ENCODE results near the gene PRSS58. TPM values are rescaled to one million over a fixed set of nuclear protein-coding genes. Genes with fewer than 3 reads are reported as not detected.

The PRSS58 gene, protein sequence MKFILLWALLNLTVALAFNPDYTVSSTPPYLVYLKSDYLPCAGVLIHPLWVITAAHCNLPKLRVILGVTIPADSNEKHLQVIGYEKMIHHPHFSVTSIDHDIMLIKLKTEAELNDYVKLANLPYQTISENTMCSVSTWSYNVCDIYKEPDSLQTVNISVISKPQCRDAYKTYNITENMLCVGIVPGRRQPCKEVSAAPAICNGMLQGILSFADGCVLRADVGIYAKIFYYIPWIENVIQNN
- not detected in 2 replicates for total RNA-seq

DNA sequence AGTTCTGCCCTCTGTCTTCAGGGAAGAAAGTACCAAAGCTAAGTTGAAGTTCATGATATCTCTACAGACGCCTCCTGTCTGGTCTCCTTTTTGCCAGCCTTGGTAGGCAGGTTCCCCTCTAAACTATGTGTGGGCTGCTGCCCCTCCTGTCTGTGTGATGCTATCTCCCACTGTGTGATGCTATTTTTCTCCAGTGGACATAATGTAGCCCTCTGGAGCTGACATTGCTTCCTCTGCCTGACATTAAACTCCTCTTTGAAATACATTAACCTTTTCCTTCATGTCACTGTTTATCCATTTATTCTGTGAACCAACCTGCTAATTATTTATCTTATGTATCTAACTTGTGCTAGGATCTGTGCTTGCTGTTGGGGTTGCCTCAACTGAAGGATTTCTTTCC is at the start of gene PRSS58:
Gene PRSS58 (minus strand): TSS at position 101 of the 400 bp plus-strand sequence. CDS start 351 bp downstream, outside the sequence.
- H3K4me3 ChIP-seq (ENCODE audit: low read depth, low read length), result no peak within 1 kb of the TSS
- DNase-seq (ENCODE audit: low read depth), result no peak
- TF ChIP-seq, protein P1, sequence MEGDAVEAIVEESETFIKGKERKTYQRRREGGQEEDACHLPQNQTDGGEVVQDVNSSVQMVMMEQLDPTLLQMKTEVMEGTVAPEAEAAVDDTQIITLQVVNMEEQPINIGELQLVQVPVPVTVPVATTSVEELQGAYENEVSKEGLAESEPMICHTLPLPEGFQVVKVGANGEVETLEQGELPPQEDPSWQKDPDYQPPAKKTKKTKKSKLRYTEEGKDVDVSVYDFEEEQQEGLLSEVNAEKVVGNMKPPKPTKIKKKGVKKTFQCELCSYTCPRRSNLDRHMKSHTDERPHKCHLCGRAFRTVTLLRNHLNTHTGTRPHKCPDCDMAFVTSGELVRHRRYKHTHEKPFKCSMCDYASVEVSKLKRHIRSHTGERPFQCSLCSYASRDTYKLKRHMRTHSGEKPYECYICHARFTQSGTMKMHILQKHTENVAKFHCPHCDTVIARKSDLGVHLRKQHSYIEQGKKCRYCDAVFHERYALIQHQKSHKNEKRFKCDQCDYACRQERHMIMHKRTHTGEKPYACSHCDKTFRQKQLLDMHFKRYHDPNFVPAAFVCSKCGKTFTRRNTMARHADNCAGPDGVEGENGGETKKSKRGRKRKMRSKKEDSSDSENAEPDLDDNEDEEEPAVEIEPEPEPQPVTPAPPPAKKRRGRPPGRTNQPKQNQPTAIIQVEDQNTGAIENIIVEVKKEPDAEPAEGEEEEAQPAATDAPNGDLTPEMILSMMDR (conservative IDR thresholded peaks at IDR 0.05; ENCODE audit: low read depth, low read length), result no peak

DNA sequence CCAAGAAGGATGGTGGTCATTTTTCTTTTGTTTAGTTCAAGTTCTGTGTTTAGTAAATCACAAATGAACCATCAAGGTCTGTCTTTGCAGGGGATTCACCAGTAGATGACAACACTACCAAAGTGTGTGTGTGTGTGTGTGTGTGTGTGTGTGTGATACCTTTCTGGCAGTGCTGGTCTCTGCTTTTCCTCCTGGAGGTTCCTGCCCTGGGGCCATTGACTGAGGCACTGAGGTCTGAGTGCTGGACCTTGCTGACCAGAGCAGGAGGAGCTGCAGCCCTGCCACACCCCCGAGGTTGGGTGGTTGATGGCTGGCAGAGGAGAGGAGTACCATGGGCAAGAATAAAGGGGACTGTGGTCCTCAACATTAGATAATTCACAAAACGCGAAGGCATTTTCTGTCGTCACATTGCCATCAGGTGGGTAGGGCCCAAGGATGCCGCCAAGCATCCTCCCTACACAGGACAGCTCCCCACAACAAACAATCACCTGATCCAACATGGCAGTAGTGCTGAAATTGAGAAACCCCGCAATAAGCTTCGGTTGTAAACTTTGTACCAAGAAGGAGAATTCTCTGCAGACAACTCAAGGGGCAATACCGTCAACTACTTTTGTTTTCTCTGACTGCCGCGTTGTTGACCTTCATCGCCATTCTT is 49.5 kb upstream of the PRSS58 start:
- no peak for DNase-seq (ENCODE audit: low read depth)
- TF ChIP-seq, protein P1 (conservative IDR thresholded peaks at IDR 0.05; ENCODE audit: low read depth, low read length), result no peak
- H3K4me3 ChIP-seq (ENCODE audit: low read depth, low read length), result no peak overlapping the region

DNA sequence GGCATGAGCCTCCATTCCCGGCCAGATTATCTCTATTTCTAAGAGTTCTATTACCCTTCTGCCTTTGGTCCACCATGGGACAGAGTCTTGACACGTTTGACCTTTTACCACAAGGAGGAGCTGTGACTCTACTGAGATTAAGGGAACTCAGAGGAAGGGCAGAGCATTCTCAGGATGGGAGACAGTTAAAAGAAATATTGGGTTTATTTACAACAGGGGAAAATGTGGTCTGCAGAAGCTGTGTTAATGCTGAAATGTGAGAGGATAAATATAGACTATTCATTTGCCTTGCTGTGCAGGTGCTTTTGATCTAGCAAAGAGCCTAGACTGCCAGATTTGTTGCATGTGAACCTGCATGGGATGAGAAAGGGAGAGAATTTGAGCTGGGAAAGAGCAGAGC is 45.8 kb upstream of the PRSS58 start:
- TF ChIP-seq, protein P1 (conservative IDR thresholded peaks at IDR 0.05; ENCODE audit: low read depth, low read length), result peak; percentile 55
- H3K4me3 ChIP-seq (ENCODE audit: low read depth, low read length), result no peak overlapping the region
- DNase-seq (ENCODE audit: low read depth), result no peak

DNA sequence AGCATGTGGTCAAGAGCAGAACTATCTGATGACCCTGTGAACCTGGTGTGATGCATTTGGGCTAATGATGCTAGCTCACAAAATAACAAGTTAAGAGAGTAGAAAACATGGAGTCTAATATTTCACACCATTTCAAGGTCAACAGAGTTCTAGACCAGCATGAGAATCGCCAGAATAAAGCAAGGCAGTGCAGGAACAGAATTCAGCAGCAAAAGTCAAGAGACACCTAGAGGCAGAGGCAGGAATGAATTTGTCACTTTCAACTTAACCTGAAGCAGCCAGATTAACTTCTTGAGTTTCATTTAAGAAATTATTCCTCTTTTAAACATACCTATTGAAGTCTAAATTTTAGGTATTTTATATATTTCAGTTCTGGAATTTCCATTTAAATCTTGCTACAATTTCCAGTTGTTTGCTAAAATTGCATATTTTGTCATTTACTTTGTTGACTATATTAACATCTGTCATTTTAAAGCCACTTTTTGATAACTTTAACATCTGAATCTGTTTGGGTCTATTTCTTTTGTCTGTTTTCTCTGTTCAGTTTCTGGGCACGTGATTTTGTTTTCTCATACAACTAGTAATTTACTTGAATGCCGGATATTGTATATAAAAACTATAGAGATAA is 44.2 kb upstream of the PRSS58 start:
- DNase-seq (ENCODE audit: low read depth), result no peak
- TF ChIP-seq, protein P1 (conservative IDR thresholded peaks at IDR 0.05; ENCODE audit: low read depth, low read length), result peak; percentile 70
- H3K4me3 ChIP-seq (ENCODE audit: low read depth, low read length), result no peak overlapping the region

DNA sequence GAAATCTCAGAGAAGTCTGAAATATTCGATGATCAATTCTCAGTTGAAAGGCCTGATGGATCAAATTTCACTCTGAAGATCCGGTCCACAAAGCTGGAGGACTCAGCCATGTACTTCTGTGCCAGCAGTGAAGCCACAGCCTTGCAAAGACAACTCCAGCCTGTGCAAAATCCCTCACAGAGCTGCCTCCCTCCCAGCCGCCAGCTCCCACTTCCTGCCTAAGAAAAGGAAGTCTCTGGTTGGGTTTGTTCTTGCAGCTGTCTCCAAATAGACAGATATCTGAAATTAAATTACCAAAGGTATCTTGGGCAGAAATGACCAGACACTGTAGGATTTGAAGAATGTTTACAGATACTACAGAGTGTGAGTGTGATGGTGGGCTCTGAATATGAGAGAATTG is 43.4 kb upstream of the PRSS58 start:
- TF ChIP-seq, protein P1 (conservative IDR thresholded peaks at IDR 0.05; ENCODE audit: low read depth, low read length), result no peak
- H3K4me3 ChIP-seq (ENCODE audit: low read depth, low read length), result no peak overlapping the region
- no peak for DNase-seq (ENCODE audit: low read depth)

DNA sequence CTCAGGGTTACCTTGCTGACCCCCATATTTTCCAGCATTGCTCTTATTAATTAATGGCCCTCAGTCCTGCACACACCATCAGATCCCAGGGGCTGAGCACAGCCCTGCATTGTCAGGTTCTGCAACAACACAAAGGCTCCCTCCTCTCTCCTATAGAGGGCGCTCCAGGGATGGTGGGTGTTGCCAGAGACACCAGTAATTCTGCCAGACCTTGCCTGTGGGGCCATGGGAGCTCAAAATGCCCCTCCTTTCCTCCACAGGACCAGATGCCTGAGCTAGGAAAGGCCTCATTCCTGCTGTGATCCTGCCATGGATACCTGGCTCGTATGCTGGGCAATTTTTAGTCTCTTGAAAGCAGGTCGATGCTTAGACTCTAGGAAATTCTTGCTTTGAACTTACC is 42.8 kb upstream of the PRSS58 start:
- no peak for DNase-seq (ENCODE audit: low read depth)
- TF ChIP-seq, protein P1 (conservative IDR thresholded peaks at IDR 0.05; ENCODE audit: low read depth, low read length), result peak; percentile 56
- H3K4me3 ChIP-seq (ENCODE audit: low read depth, low read length), result no peak overlapping the region
